Neural progenitor cell (in vitro differentiated cells): ENCODE data around the gene CRELD2. TPM values are rescaled to one million over a fixed set of nuclear protein-coding genes. Genes with fewer than 3 reads are reported as not detected.

Source experiments
- DNase-seq: peaks from one replicate; pipeline ENCODE4 v3.0.0-alpha.2; 2016; ENCODE audit warnings: low spot score
- H2AFZ ChIP-seq: fragments of 200-600 bp; sonication (generic); replicated peaks from 2 replicates; pipeline ENCODE4 v1.6.1; 2016; ENCODE audit warnings: antibody characterized with exemption
- H3F3A ChIP-seq: fragments of 200-600 bp; sonication (generic); 2 replicates; pipeline ENCODE4 v1.6.1; 2016; ENCODE audit warnings: antibody characterized with exemption, low read depth
- H3K27ac ChIP-seq: fragments of 200-600 bp; sonication (generic); 2 replicates; pipeline ENCODE4 v1.5.1; 2016; ENCODE audit warnings: mild to moderate bottlenecking
- H3K27me3 ChIP-seq: fragments of 200-600 bp; sonication (generic); 2 replicates; pipeline ENCODE4 v1.6.1; 2016; ENCODE audit warnings: mild to moderate bottlenecking, moderate library complexity
- H3K36me3 ChIP-seq: fragments of 200-600 bp; sonication (generic); 2 replicates; pipeline ENCODE4 v1.5.1; 2016
- H3K4me1 ChIP-seq: fragments of 200-600 bp; sonication (generic); 2 replicates; pipeline ENCODE4 v1.6.1; 2016; ENCODE audit warnings: mixed run types
- H3K4me2 ChIP-seq: fragments of 200-600 bp; sonication (generic); 2 replicates; pipeline ENCODE4 v1.6.1; 2016
- H3K4me3 ChIP-seq: fragments of 200-600 bp; sonication (generic); 2 replicates; pipeline ENCODE4 v1.5.1; 2016
- H3K79me2 ChIP-seq: fragments of 200-600 bp; sonication (generic); 2 replicates; pipeline ENCODE4 v1.6.1; 2016; ENCODE audit warnings: low read depth
- H3K9ac ChIP-seq: fragments of 200-600 bp; sonication (generic); 2 replicates; pipeline ENCODE4 v1.6.1; 2016
- H3K9me3 ChIP-seq: fragments of 200-600 bp; sonication (generic); 2 replicates; pipeline ENCODE4 v1.5.1; 2016; ENCODE audit warnings: low read depth
- H4K20me1 ChIP-seq: fragments of 200-600 bp; sonication (generic); 2 replicates; pipeline ENCODE4 v1.6.1; 2016; ENCODE audit warnings: low read depth
- H3K27ac Mint-ChIP-seq: 3 replicates; pipeline ENCODE4 v1.8.0; 2021; ENCODE audit warnings: mixed read lengths
- H3K27me3 Mint-ChIP-seq: 2 replicates; pipeline ENCODE4 v1.8.0; 2022; ENCODE audit warnings: low read depth, mild to moderate bottlenecking, inconsistent platforms, moderate library complexity, mixed read lengths; ENCODE audit not compliant: insufficient read depth
- H3K36me3 Mint-ChIP-seq: 3 replicates; pipeline ENCODE4 v1.8.0; 2021; ENCODE audit warnings: mixed read lengths
- H3K4me1 Mint-ChIP-seq: 3 replicates; pipeline ENCODE4 v1.8.0; 2021; ENCODE audit warnings: mixed read lengths
- H3K4me3 Mint-ChIP-seq: 3 replicates; pipeline ENCODE4 v1.8.0; 2021; ENCODE audit warnings: mild to moderate bottlenecking, moderate library complexity, mixed read lengths
- H3K9me3 Mint-ChIP-seq: 3 replicates; pipeline ENCODE4 v1.8.0; 2020; ENCODE audit warnings: mixed read lengths
- EZH2 ChIP-seq: fragments of 200-600 bp; sonication (generic); IDR thresholded peaks from 2 replicates; pipeline ENCODE4 v1.6.1; 2017; ENCODE audit warnings: antibody characterized with exemption, mild to moderate bottlenecking, moderate library complexity
- EZH2phosphoT487 ChIP-seq: fragments of 200-600 bp; sonication (generic); IDR thresholded peaks from 2 replicates; pipeline ENCODE4 v1.6.1; 2017; ENCODE audit warnings: antibody characterized with exemption
- total RNA-seq: library from RNA; depleted of rRNA; stranded (reverse); fragments of >200 nt; gene quantifications from 2 replicates; pipeline ENCODE4 v1.2.3, GENCODE V29; 2015; ENCODE audit warnings: low replicate concordance
- TF ChIP-seq, protein P1 (sequence below): fragments of 200-600 bp; sonication (generic); IDR thresholded peaks from 2 replicates; pipeline ENCODE4 v1.5.1; 2017; ENCODE audit warnings: antibody characterized with exemption, mild to moderate bottlenecking

The CRELD2 gene
- total RNA-seq, 1 donor from 2014 or later = 12.2 TPM

DNA sequence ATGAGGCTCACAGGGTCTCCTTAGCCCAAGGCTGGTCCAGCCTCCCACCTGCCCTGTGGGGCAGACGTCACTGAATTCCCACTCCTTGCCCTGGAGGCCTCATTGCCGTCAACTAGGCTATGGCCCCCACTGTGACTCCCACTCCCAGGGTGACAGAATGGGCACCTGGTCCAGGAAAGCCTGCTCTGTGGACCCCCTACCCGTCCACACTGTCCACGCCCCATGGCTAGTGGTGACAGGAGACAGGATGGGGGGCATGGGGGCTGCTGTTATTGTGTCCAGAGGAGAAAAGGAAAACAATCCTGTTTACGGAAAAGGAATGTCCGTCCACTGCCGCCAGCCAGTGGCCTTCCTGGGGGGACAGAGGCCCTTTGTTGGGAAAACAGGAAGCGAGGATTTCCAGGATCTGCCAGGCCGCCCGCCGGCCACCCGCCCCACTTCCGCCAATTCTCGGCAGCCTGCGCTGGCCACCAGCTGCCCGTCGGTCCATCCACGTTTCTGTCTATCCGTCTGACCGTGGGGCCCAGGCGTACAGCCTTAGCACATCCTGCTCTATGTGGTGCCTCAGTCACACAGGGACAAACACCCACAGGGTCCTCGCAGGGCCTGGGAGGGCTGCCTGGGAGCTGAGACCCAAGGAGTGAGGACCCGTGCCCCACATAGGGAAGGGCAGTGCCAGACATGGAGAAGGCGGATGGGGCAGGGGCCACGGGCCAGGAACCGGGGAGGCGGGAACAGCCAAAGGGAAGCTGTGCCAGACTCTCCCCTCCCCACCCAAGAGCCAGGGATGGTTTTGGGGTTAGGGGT is 19.5 kb downstream of the CRELD2 start:
- Mint-ChIP-seq H3K4me3 (peak overlapping the region; percentile 55), H3K27ac (no peak overlapping the region), H3K4me1 (peaks cover 16% of the 10 kb centered on the region), H3K9me3 (peaks cover 3% of the 10 kb centered on the region), H3K36me3 (no peaks in the 10 kb centered on the region), H3K27me3 (peaks cover 9% of the 10 kb centered on the region)
- H3K4me1 ChIP-seq = peaks cover 15% of the 10 kb centered on the region
- H3K27me3 ChIP-seq = peaks cover 22% of the 10 kb centered on the region
- H3K36me3 ChIP-seq = no peaks in the 10 kb centered on the region
- peaks cover 4% of the 10 kb centered on the region for H3F3A ChIP-seq
- no peak overlapping the region for H3K4me3 ChIP-seq
- no peak overlapping the region for H3K27ac ChIP-seq
- no peak overlapping the region for H3K9ac ChIP-seq
- TF ChIP-seq EZH2phosphoT487 (no peak), EZH2 (no peak)
- TF ChIP-seq, protein P1, sequence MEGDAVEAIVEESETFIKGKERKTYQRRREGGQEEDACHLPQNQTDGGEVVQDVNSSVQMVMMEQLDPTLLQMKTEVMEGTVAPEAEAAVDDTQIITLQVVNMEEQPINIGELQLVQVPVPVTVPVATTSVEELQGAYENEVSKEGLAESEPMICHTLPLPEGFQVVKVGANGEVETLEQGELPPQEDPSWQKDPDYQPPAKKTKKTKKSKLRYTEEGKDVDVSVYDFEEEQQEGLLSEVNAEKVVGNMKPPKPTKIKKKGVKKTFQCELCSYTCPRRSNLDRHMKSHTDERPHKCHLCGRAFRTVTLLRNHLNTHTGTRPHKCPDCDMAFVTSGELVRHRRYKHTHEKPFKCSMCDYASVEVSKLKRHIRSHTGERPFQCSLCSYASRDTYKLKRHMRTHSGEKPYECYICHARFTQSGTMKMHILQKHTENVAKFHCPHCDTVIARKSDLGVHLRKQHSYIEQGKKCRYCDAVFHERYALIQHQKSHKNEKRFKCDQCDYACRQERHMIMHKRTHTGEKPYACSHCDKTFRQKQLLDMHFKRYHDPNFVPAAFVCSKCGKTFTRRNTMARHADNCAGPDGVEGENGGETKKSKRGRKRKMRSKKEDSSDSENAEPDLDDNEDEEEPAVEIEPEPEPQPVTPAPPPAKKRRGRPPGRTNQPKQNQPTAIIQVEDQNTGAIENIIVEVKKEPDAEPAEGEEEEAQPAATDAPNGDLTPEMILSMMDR = no peak
- H3K9me3 ChIP-seq = no peaks in the 10 kb centered on the region
- H4K20me1 ChIP-seq = peaks cover 3% of the 10 kb centered on the region
- H3K79me2 ChIP-seq = no peaks in the 10 kb centered on the region
- no peak overlapping the region for H2AFZ ChIP-seq
- H3K4me2 ChIP-seq = no peak overlapping the region
- DNase-seq = no peak

DNA sequence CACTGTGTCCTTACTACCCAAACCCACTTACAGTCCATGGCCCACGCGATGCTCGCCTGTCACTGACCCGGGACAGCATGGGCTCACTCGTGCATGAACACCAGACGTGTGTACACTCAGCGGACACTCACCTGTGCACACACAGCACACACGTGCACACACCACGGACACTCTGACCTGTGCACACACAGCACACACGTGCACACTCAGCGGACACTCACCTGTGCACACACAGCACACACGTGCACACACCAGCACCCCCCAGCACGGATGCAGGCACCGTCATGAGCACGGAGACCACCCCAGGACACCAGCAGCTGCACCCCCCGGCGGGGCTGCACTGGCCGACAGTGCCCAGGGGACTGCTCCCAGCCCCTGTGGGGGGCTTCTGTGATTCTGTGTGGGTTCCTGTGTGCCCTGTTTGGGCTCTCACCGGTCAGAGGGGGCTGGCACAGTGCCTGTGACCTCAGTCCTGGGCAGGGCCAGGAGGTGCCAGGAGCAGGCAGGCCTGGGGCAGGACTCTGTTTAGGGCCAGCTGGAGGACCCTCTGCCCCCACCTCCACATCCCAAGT is 20.2 kb downstream of the CRELD2 start:
- Histone ChIP-seq H3K27me3 (peaks cover 22% of the 10 kb centered on the region), H2AFZ (no peak overlapping the region), H3K79me2 (no peaks in the 10 kb centered on the region), H3K4me3 (no peak overlapping the region), H3K4me2 (no peak overlapping the region), H3K9ac (no peak overlapping the region), H3K4me1 (peaks cover 15% of the 10 kb centered on the region), H3K36me3 (no peaks in the 10 kb centered on the region), H4K20me1 (peaks cover 3% of the 10 kb centered on the region), H3K9me3 (no peaks in the 10 kb centered on the region), H3F3A (peaks cover 2% of the 10 kb centered on the region), H3K27ac (no peak overlapping the region)
- Mint-ChIP-seq H3K27ac (no peak overlapping the region), H3K4me3 (no peak overlapping the region), H3K4me1 (peaks cover 10% of the 10 kb centered on the region), H3K36me3 (no peaks in the 10 kb centered on the region), H3K27me3 (peaks cover 9% of the 10 kb centered on the region), H3K9me3 (peaks cover 3% of the 10 kb centered on the region)
- DNase-seq = no peak
- TF ChIP-seq, protein P1 = no peak
- TF ChIP-seq EZH2phosphoT487 (no peak), EZH2 (no peak)

DNA sequence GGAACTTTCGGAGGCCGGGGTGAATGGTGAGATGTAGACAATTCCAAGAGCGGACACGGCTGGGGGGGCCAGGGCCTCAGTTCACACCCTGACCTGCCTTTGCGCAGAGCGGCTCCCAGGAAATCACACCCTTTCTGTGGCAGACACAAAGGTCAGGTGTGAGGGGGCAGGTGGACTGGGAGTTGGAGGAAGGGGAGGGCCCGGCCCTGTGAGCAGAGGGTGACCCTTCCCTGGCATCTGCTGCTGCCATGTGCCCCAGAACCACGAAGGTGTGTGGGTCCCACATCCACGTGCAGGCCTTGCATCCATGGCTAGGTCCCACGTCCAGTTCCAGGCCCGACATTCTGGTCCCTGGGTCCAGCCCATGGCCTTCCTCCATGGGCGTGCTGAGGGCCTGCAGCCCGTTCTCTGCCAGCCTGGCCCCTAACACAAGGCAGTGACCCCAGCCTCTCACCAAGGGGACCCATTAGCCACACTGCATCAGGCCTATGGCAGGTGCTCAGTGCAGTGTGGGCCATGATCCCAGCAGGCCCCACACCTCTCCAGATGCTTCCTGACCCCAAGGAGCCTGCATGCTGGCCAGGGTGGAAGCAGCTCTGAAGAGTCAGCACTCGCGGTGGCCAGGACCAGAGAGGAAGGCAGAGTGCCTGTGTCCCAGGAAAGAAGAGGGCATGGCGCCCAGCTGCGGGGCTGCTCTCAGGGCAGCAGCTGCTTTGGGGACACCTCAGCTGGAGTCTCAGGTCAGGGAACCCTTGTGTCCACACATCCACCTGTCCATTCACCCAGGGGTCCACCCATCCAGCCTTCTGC is 23.3 kb downstream of the CRELD2 start:
- Histone ChIP-seq H2AFZ (no peak overlapping the region), H3K4me1 (peaks cover 9% of the 10 kb centered on the region), H3K79me2 (no peaks in the 10 kb centered on the region), H3F3A (no peaks in the 10 kb centered on the region), H3K27me3 (peaks cover 4% of the 10 kb centered on the region), H3K4me3 (no peak overlapping the region), H3K9ac (no peak overlapping the region), H3K27ac (no peak overlapping the region), H4K20me1 (peaks cover 1% of the 10 kb centered on the region), H3K9me3 (no peaks in the 10 kb centered on the region), H3K4me2 (no peak overlapping the region), H3K36me3 (no peaks in the 10 kb centered on the region)
- Mint-ChIP-seq H3K27ac (no peak overlapping the region), H3K27me3 (peaks cover 8% of the 10 kb centered on the region), H3K9me3 (peaks cover 3% of the 10 kb centered on the region), H3K36me3 (no peaks in the 10 kb centered on the region), H3K4me3 (no peak overlapping the region), H3K4me1 (peaks cover 17% of the 10 kb centered on the region)
- TF ChIP-seq EZH2 (no peak), EZH2phosphoT487 (no peak)
- TF ChIP-seq, protein P1 = no peak
- DNase-seq = no peak
